Loucy (cell line): ENCODE data around the gene MCFD2.
"Not testable (repeated sequence)": the region's sequence is repeated elsewhere in the genome, so short reads cannot be mapped to it uniquely, and the experiment has no call there.

Experiments used
- H2AFZ ChIP-seq: fragments of 200-600 bp; sonication (generic); 2 replicates; pipeline ENCODE4 v1.6.0; 2016; ENCODE audit warnings: antibody characterized with exemption, mild to moderate bottlenecking, low read length, moderate library complexity
- H3F3A ChIP-seq: fragments of 200-600 bp; 2 replicates; pipeline ENCODE4 v1.6.0; 2016; ENCODE audit warnings: antibody characterized with exemption, low read depth, mild to moderate bottlenecking
- H3K27me3 ChIP-seq: fragments of 200-600 bp; sonication (generic); 2 replicates; pipeline ENCODE4 v1.6.1; 2014; ENCODE audit warnings: low read length, mild to moderate bottlenecking; ENCODE audit not compliant: insufficient read depth, poor library complexity, severe bottlenecking
- H3K36me3 ChIP-seq: fragments of 200-600 bp; sonication (generic); 2 replicates; pipeline ENCODE4 v1.6.1; 2016; ENCODE audit warnings: low read length; ENCODE audit not compliant: insufficient read depth
- H3K4me1 ChIP-seq: fragments of 200-600 bp; sonication (generic); 2 replicates; pipeline ENCODE4 v1.5.1; 2014; ENCODE audit warnings: low read length, mild to moderate bottlenecking; ENCODE audit not compliant: insufficient read depth, poor library complexity, severe bottlenecking
- H3K4me2 ChIP-seq: fragments of 200-600 bp; sonication (generic); 2 replicates; pipeline ENCODE4 v1.6.0; 2014; ENCODE audit warnings: antibody characterized with exemption, low read length, low read depth, mild to moderate bottlenecking; ENCODE audit not compliant: poor library complexity, severe bottlenecking
- H3K4me3 ChIP-seq: fragments of 200-600 bp; sonication (generic); 2 replicates; pipeline ENCODE4 v1.5.1; 2014; ENCODE audit warnings: low read length, mild to moderate bottlenecking, mixed read lengths; ENCODE audit not compliant: poor library complexity, severe bottlenecking
- H3K79me2 ChIP-seq: fragments of 200-600 bp; sonication (generic); 2 replicates; pipeline ENCODE4 v1.6.1; 2014; ENCODE audit warnings: low read length; ENCODE audit not compliant: insufficient read depth
- H3K9ac ChIP-seq: fragments of 200-600 bp; sonication (generic); 2 replicates; pipeline ENCODE4 v1.6.0; 2014; ENCODE audit warnings: mild to moderate bottlenecking, low read depth, low read length, moderate library complexity; ENCODE audit not compliant: poor library complexity, severe bottlenecking
- H3K9me2 ChIP-seq: fragments of 200-600 bp; sonication (generic); replicated peaks from 2 replicates; pipeline ENCODE4 v1.6.1; 2016; ENCODE audit warnings: low read depth, low read length, mixed read lengths
- H3K9me3 ChIP-seq: fragments of 200-600 bp; sonication (generic); 2 replicates; pipeline ENCODE4 v1.6.1; 2014; ENCODE audit warnings: mild to moderate bottlenecking, antibody characterized with exemption, low read length, low read depth; ENCODE audit not compliant: insufficient read depth
- H4K20me1 ChIP-seq: fragments of 200-600 bp; sonication (generic); 2 replicates; pipeline ENCODE4 v1.6.0; 2014; ENCODE audit warnings: antibody characterized with exemption, low read length, mild to moderate bottlenecking; ENCODE audit not compliant: insufficient read depth, poor library complexity, severe bottlenecking
- CTCF ChIP-seq: fragments of 200-600 bp; sonication (generic); conservative IDR thresholded peaks from 2 replicates; pipeline ENCODE4 v1.5.1; 2014; ENCODE audit warnings: mild to moderate bottlenecking, antibody characterized with exemption, low read length
- EZH2phosphoT487 ChIP-seq: fragments of 200-600 bp; IDR thresholded peaks from 2 replicates; pipeline ENCODE4 v1.6.1; 2018; ENCODE audit warnings: antibody characterized with exemption, mild to moderate bottlenecking, moderate library complexity, borderline replicate concordance

Gene MCFD2

DNA sequence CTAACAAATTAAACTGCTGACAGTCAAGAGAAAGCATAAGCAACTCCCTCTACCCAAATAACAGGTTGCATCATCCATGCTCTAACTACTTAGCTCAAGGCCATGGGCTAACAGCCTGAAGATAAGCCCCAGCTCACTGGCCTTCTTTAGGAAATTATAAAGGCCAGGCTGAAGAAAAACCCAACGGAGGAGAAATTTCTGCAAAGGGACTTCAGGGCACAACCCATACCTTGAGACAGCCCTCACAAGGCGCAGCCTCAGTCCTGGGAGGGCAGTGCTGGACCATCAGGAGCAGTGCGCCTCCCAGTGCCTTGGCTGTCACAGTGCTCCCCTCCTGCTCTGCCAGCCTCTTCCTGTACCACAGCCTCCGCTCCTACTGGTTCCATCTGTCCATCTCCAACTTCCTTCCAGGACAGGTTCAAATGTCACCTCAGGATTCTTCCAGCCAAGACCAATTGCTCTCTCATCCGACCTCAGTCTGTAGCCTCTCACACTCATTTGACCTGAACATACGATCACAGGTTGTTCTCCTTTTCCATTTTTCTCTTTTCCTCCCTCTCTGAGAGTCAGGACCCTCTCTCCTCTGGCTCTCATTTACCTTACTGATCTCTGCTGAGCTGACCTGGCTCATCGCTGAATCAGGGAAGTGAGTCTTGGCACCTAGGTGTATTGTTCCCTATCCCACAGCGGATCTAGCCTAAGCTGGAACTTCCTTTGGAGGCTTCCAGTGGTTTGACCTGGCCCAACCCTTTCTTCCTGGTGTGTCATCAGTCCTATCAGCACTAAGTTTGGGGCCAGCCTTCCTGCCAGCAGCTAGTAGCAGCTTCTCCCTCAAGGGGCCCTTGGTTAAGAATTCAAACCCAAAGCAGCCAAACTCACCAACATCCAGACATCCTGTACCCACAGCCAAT, 1.9 kb downstream of the MCFD2 start:
- Histone ChIP-seq H3F3A (no peaks in the 10 kb centered on the region; the same call in 1 of the 2 replicates), H2AFZ (no peak overlapping the region), H3K36me3 (peaks cover 10% of the 10 kb centered on the region; the same call in 1 of the 2 replicates), H3K27me3 (no peaks in the 10 kb centered on the region), H3K79me2 (peaks cover 71% of the 10 kb centered on the region), H3K9me2 (no peaks in the 10 kb centered on the region), H3K9ac (peak overlapping the region; percentile 91), H4K20me1 (peaks cover 21% of the 10 kb centered on the region), H3K9me3 (no peaks in the 10 kb centered on the region), H3K4me1 (peaks cover 46% of the 10 kb centered on the region), H3K4me3 (peak overlapping the region; percentile 96), H3K4me2 (peak overlapping the region; percentile 91)
- TF ChIP-seq EZH2phosphoT487 (no peak), CTCF (peak; percentile 52)

DNA sequence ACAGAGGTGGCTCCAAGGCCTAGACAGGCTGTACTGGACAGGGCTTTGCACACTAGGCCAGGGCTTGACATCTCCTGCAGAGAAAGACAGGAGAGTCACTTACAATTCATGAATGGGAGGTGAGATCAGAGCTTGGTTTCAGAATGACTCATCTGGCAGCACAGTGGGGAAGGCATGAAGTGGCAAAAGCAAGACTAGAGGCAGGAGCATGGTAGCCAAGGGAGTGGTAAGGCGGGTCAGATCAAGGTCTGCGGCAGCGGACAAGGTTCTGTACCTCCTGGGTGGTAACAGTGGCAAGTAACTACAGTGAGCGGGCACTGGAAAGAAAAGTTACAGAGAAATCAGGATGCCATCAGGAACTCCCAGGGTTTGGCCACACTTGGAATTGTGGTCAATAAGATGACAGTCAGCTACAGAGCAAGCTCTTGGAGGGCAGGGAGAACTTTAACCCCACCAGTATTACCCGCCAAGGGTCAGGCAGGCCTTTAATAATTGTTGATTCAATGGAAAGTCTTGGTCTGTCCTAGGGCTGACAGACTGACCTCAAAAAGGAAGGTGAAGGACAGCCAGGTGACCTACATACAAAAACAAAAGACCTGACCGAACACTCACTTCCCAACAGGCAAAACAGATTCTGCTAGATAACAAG, 5.7 kb downstream of the MCFD2 start:
- H3K9me3 ChIP-seq, result no peaks in the 10 kb centered on the region
- no peak overlapping the region for H3K4me2 ChIP-seq
- TF ChIP-seq EZH2phosphoT487 (no peak), CTCF (no peak)
- H3K36me3 ChIP-seq, result peaks cover 43% of the 10 kb centered on the region; the same call in 1 of the 2 replicates
- no peak overlapping the region for H3K9ac ChIP-seq
- H3K9me2 ChIP-seq, result no peaks in the 10 kb centered on the region
- H3F3A ChIP-seq, result no peaks in the 10 kb centered on the region
- H3K4me3 ChIP-seq, result no peak overlapping the region
- H3K4me1 ChIP-seq, result peaks cover 23% of the 10 kb centered on the region
- no peaks in the 10 kb centered on the region for H3K27me3 ChIP-seq
- H4K20me1 ChIP-seq, result peaks cover 16% of the 10 kb centered on the region
- peaks cover 53% of the 10 kb centered on the region for H3K79me2 ChIP-seq
- H2AFZ ChIP-seq, result no peak overlapping the region

GRCh38 chr2:46909150-46909549, 6.5 kb downstream of the MCFD2 start:
- Histone ChIP-seq H3K36me3 (peaks cover 43% of the 10 kb centered on the region; the same call in 1 of the 2 replicates), H3K4me3 (no peak overlapping the region), H3K9me2 (no peaks in the 10 kb centered on the region), H3K79me2 (peaks cover 45% of the 10 kb centered on the region), H3K4me1 (peaks cover 16% of the 10 kb centered on the region), H3F3A (no peaks in the 10 kb centered on the region), H4K20me1 (peaks cover 9% of the 10 kb centered on the region), H3K4me2 (no peak overlapping the region), H2AFZ (no peak overlapping the region), H3K9ac (no peak overlapping the region), H3K27me3 (no peaks in the 10 kb centered on the region), H3K9me3 (no peaks in the 10 kb centered on the region)
- TF ChIP-seq EZH2phosphoT487 (no peak), CTCF (no peak)

- H3K79me2 ChIP-seq, result peaks cover 12% of the 10 kb centered on the region; the same call in 1 of the 2 replicates
- not testable (repeated sequence) for H3K4me3 ChIP-seq, H2AFZ ChIP-seq, H3K9me3 ChIP-seq, H3K27me3 ChIP-seq, H4K20me1 ChIP-seq, H3K9me2 ChIP-seq, H3K4me1 ChIP-seq, H3F3A ChIP-seq, H3K4me2 ChIP-seq, H3K9ac ChIP-seq
- H3K36me3 ChIP-seq, result peaks cover 43% of the 10 kb centered on the region; the same call in 1 of the 2 replicates
Measured at GRCh38 chr2:46904908-46905678, 10.5 kb downstream of the MCFD2 start.
